ENCODE results near the gene GBA3. TPM values are rescaled to one million over a fixed set of nuclear protein-coding genes. Genes with fewer than 3 reads are reported as not detected.

GBA3 gene
- total RNA-seq, 1 donor from 2014 or later = not detected

- no peaks in the 10 kb centered on the region for H3K36me3 Mint-ChIP-seq (ENCODE audit: low read depth, unreplicated experiment)
- TF ChIP-seq CTCF (IDR thresholded peaks at IDR 0.05; ENCODE audit: unreplicated experiment) = no peak
- no peak overlapping the region for H3K4me3 Mint-ChIP-seq (ENCODE audit: unreplicated experiment)
- DNase-seq (ENCODE audit: low spot score) = no peak
- no peak overlapping the region for H3K27ac Mint-ChIP-seq (ENCODE audit: unreplicated experiment)
- no peaks in the 10 kb centered on the region for H3K27me3 Mint-ChIP-seq (ENCODE audit: unreplicated experiment)
- no peaks in the 10 kb centered on the region for H3K4me1 Mint-ChIP-seq (ENCODE audit: unreplicated experiment)
- H3K9me3 Mint-ChIP-seq (ENCODE audit: unreplicated experiment) = no peaks in the 10 kb centered on the region
Observed at GRCh38 chr4:22736912-22737311, 44.2 kb downstream of the GBA3 start.

- no peak for TF ChIP-seq CTCF (IDR thresholded peaks at IDR 0.05; ENCODE audit: unreplicated experiment)
- Mint-ChIP-seq H3K27me3 (ENCODE audit: unreplicated experiment) (no peaks in the 10 kb centered on the region), H3K4me1 (ENCODE audit: unreplicated experiment) (peaks cover 4% of the 10 kb centered on the region), H3K36me3 (ENCODE audit: low read depth, unreplicated experiment) (no peaks in the 10 kb centered on the region), H3K4me3 (ENCODE audit: unreplicated experiment) (no peak overlapping the region), H3K9me3 (ENCODE audit: unreplicated experiment) (no peaks in the 10 kb centered on the region), H3K27ac (ENCODE audit: unreplicated experiment) (no peak overlapping the region)
- no peak for DNase-seq (ENCODE audit: low spot score)
Observed at GRCh38 chr4:22739968-22740367, 47.2 kb downstream of the GBA3 start.

GRCh38 chr4:22741744-22742143 lies 49.0 kb downstream of the GBA3 start:
- peaks cover 10% of the 10 kb centered on the region for H3K4me1 Mint-ChIP-seq (ENCODE audit: unreplicated experiment)
- no peaks in the 10 kb centered on the region for H3K36me3 Mint-ChIP-seq (ENCODE audit: low read depth, unreplicated experiment)
- no peak for DNase-seq (ENCODE audit: low spot score)
- H3K4me3 Mint-ChIP-seq (ENCODE audit: unreplicated experiment) = no peak overlapping the region
- no peaks in the 10 kb centered on the region for H3K27me3 Mint-ChIP-seq (ENCODE audit: unreplicated experiment)
- no peaks in the 10 kb centered on the region for H3K9me3 Mint-ChIP-seq (ENCODE audit: unreplicated experiment)
- H3K27ac Mint-ChIP-seq (ENCODE audit: unreplicated experiment) = no peak overlapping the region
- TF ChIP-seq CTCF (IDR thresholded peaks at IDR 0.05; ENCODE audit: unreplicated experiment) = no peak

GRCh38 chr4:22743290-22743689 lies 50.6 kb downstream of the GBA3 start:
- Mint-ChIP-seq H3K36me3 (ENCODE audit: low read depth, unreplicated experiment) (no peaks in the 10 kb centered on the region), H3K4me1 (ENCODE audit: unreplicated experiment) (peaks cover 10% of the 10 kb centered on the region), H3K4me3 (ENCODE audit: unreplicated experiment) (no peak overlapping the region), H3K27ac (ENCODE audit: unreplicated experiment) (no peak overlapping the region), H3K27me3 (ENCODE audit: unreplicated experiment) (no peaks in the 10 kb centered on the region), H3K9me3 (ENCODE audit: unreplicated experiment) (no peaks in the 10 kb centered on the region)
- no peak for DNase-seq (ENCODE audit: low spot score)
- no peak for TF ChIP-seq CTCF (IDR thresholded peaks at IDR 0.05; ENCODE audit: unreplicated experiment)

- H3K9me3 Mint-ChIP-seq (ENCODE audit: unreplicated experiment) = no peaks in the 10 kb centered on the region
- no peak overlapping the region for H3K27ac Mint-ChIP-seq (ENCODE audit: unreplicated experiment)
- peaks cover 10% of the 10 kb centered on the region for H3K4me1 Mint-ChIP-seq (ENCODE audit: unreplicated experiment)
- no peaks in the 10 kb centered on the region for H3K27me3 Mint-ChIP-seq (ENCODE audit: unreplicated experiment)
- H3K4me3 Mint-ChIP-seq (ENCODE audit: unreplicated experiment) = no peak overlapping the region
- no peak for TF ChIP-seq CTCF (IDR thresholded peaks at IDR 0.05; ENCODE audit: unreplicated experiment)
- no peaks in the 10 kb centered on the region for H3K36me3 Mint-ChIP-seq (ENCODE audit: low read depth, unreplicated experiment)
- DNase-seq (ENCODE audit: low spot score) = no peak
Observed at GRCh38 chr4:22744478-22745062, 51.8 kb downstream of the GBA3 start.
